HepG2 (cell line): Measurements from ENCODE around the gene ZBTB45. TPM values are rescaled to one million over a fixed set of nuclear protein-coding genes. Genes with fewer than 3 reads are reported as not detected.

Experiments
- ATAC-seq: fragments of 200-7000 bp; cut with Tn5 transposase; 3 replicates; pipeline ENCODE4 v1.9.1; 2020; ENCODE audit warnings: mild to moderate bottlenecking, moderate library complexity
- BruUV-seq: library from RNA; stranded (reverse); fragments of 400-500 nt; replicated peaks from 2 replicates; lab custom pipeline; 2021; lab: Mats Ljungman, UMichigan
- CTCF ChIA-PET: fragments of 300-600 bp; formaldehyde crosslinking; extraction: SDS; loops from one replicate; lab custom pipeline; 2021; ENCODE audit warnings: low total read pairs, inconsistent platforms, low intra/inter-chr PET ratio; lab: Yijun Ruan, JAX
- POLR2A ChIA-PET: fragments of 350-600 bp; sonication (Branson Sonifier 250); formaldehyde crosslinking; loops from one replicate; lab custom pipeline; 2020; ENCODE audit warnings: antibody characterized with exemption, inconsistent platforms; lab: Yijun Ruan, JAX
- DNase-seq: peaks from one replicate; pipeline ENCODE4 v3.0.0-alpha.2; 2015; ENCODE audit warnings: low spot score
- FAIRE-seq: peaks from 3 replicates; lab custom pipeline; 2011; peaks lifted over from hg19 to GRCh38; lab: Jason Lieb, UNC
- H2AFZ ChIP-seq: one replicate; pipeline ENCODE4 v1.6.1; 2011; ENCODE audit warnings: low read length, inconsistent platforms
- H3K27ac ChIP-seq: fragments of 300-600 bp; 3 replicates; pipeline ENCODE4 v1.8.0; 2011; ENCODE audit warnings: mixed run types, mild to moderate bottlenecking, mixed read lengths, low read length, inconsistent platforms; ENCODE audit not compliant: insufficient read depth; ENCODE audit errors: extremely low read length
- H3K27me3 ChIP-seq, 2 experiments: fragments of 200-600 bp in 1 of 2; 2 replicates in 1 of 2; 3 replicates in 1 of 2; pipeline versions ENCODE4 v1.6.0 to v1.8.0; 2011; ENCODE audit warnings: low read length in 2 of 2, mild to moderate bottlenecking in 2 of 2, moderate library complexity in 2 of 2, inconsistent platforms in 1 of 2; ENCODE audit not compliant: insufficient read depth in 2 of 2, control insufficient read depth in 1 of 2
- H3K36me3 ChIP-seq, 2 experiments: fragments of 200-600 bp in 1 of 2; replicated peaks in 1 of 2; 2 replicates in 1 of 2; 3 replicates in 1 of 2; pipeline versions ENCODE4 v1.5.1 to v1.8.0; 2011; ENCODE audit warnings: low read length in 2 of 2, inconsistent platforms in 1 of 2; ENCODE audit not compliant: insufficient read depth in 2 of 2, control insufficient read depth in 1 of 2
- H3K4me1 ChIP-seq: 2 replicates; pipeline ENCODE4 v1.5.1; 2012; ENCODE audit warnings: low read length, inconsistent platforms; ENCODE audit not compliant: insufficient read depth
- H3K4me2 ChIP-seq: 2 replicates; pipeline ENCODE4 v1.6.0; 2011; ENCODE audit warnings: low read depth, low read length, inconsistent platforms
- H3K4me3 ChIP-seq, 3 experiments: fragments of 200-600 bp in 1 of 3; sonication (generic), shearing (Covaris generic) in 1 of 3; replicated peaks in 1 of 3; 2 replicates each; pipeline ENCODE4 v1.5.1; 2011 to 2016; ENCODE audit warnings: low read length in 3 of 3, inconsistent platforms in 2 of 3, low read depth in 2 of 3, mild to moderate bottlenecking in 2 of 3, control low read depth in 1 of 3, mixed read lengths in 1 of 3; ENCODE audit not compliant: insufficient read depth in 1 of 3
- H3K79me2 ChIP-seq: one replicate; pipeline ENCODE4 v1.6.1; 2011; ENCODE audit warnings: low read length, inconsistent platforms; ENCODE audit not compliant: insufficient read depth
- H3K9ac ChIP-seq: 2 replicates; pipeline ENCODE4 v1.6.0; 2011; ENCODE audit warnings: mild to moderate bottlenecking, low read depth, low read length, inconsistent platforms; ENCODE audit not compliant: insufficient read depth
- H3K9me3 ChIP-seq: 2 replicates; pipeline ENCODE4 v1.5.1; 2012; ENCODE audit warnings: mild to moderate bottlenecking, low read length
- H4K20me1 ChIP-seq: 2 replicates; pipeline ENCODE4 v1.6.0; 2011; ENCODE audit warnings: inconsistent platforms, mild to moderate bottlenecking, low read length, moderate library complexity; ENCODE audit not compliant: insufficient read depth
- ARNTL ChIP-seq: sonication (generic); formaldehyde crosslinking; IDR thresholded peaks from 2 replicates; pipeline ENCODE4 v1.4.0; 2020; ENCODE audit warnings: mild to moderate bottlenecking, missing genetic modification reagents
- BORCS8-MEF2B ChIP-seq: sonication (generic); formaldehyde crosslinking; IDR thresholded peaks from 2 replicates; pipeline ENCODE4 v1.8.0; 2022; ENCODE audit warnings: mild to moderate bottlenecking, missing genetic modification reagents
- ETV5 ChIP-seq: IDR thresholded peaks from 2 replicates; pipeline ENCODE4 v1.6.1; 2018; ENCODE audit warnings: missing biosample characterization, missing genetic modification reagents, inconsistent platforms, borderline replicate concordance
- HOXA3 ChIP-seq: sonication (generic); formaldehyde crosslinking; IDR thresholded peaks from 2 replicates; pipeline ENCODE4 v1.5.0; 2020; ENCODE audit warnings: missing genetic modification reagents
- LCORL ChIP-seq, 2 experiments: fragments of 450-650 bp in 1 of 2; sonication (generic) in 1 of 2; formaldehyde crosslinking in 1 of 2; IDR thresholded peaks; 2 replicates each; pipeline versions ENCODE4 v1.5.0 to v1.6.1; 2017 to 2020; ENCODE audit warnings: antibody characterized with exemption in 1 of 2, missing genetic modification reagents in 1 of 2
- MXD3 ChIP-seq: IDR thresholded peaks from 2 replicates; pipeline ENCODE4 v1.6.1; 2016; ENCODE audit warnings: mild to moderate bottlenecking, missing biosample characterization, missing genetic modification reagents
- NFKB2 ChIP-seq: sonication (generic); formaldehyde crosslinking; IDR thresholded peaks from 2 replicates; pipeline ENCODE4 v1.4.0; 2020; ENCODE audit warnings: missing genetic modification reagents, borderline replicate concordance
- NFYB ChIP-seq: sonication (generic); formaldehyde crosslinking; IDR thresholded peaks from 2 replicates; pipeline ENCODE4 v1.4.0; 2020; ENCODE audit warnings: missing genetic modification reagents
- SALL1 ChIP-seq: sonication (generic); formaldehyde crosslinking; IDR thresholded peaks from 2 replicates; pipeline ENCODE4 v1.8.0; 2022; ENCODE audit warnings: mild to moderate bottlenecking, missing genetic modification reagents
- ZBTB33 ChIP-seq: sonication (generic); formaldehyde crosslinking; IDR thresholded peaks from 2 replicates; pipeline ENCODE4 v1.4.0; 2020; ENCODE audit warnings: missing genetic modification reagents
- ZEB1 ChIP-seq: IDR thresholded peaks from 2 replicates; pipeline ENCODE4 v1.6.1; 2012; ENCODE audit warnings: mild to moderate bottlenecking, low read depth, inconsistent platforms; ENCODE audit not compliant: insufficient replicate concordance
- ZFX ChIP-seq: sonication (generic); formaldehyde crosslinking; IDR thresholded peaks from 2 replicates; pipeline ENCODE4 v1.4.0; 2020; ENCODE audit warnings: mild to moderate bottlenecking, low read depth, missing genetic modification reagents, moderate library complexity
- ZNF160 ChIP-seq: sonication (generic); formaldehyde crosslinking; IDR thresholded peaks from 2 replicates; pipeline ENCODE4 v1.8.0; 2022; ENCODE audit warnings: mild to moderate bottlenecking, inconsistent platforms, missing genetic modification reagents
- ZNF281 ChIP-seq: sonication (generic); formaldehyde crosslinking; IDR thresholded peaks from 2 replicates; pipeline ENCODE4 v1.4.0; 2020; ENCODE audit warnings: missing genetic modification reagents, borderline replicate concordance
- ZNF607 ChIP-seq: sonication (generic); formaldehyde crosslinking; IDR thresholded peaks from 2 replicates; pipeline ENCODE4 v1.5.1; 2020; ENCODE audit warnings: missing genetic modification reagents, mild to moderate bottlenecking, borderline replicate concordance
- ZNF776 ChIP-seq: sonication (generic); formaldehyde crosslinking; IDR thresholded peaks from 2 replicates; pipeline ENCODE4 v1.4.0; 2020; ENCODE audit warnings: mild to moderate bottlenecking, missing genetic modification reagents
- WGBS: methylation state at CpG from one replicate; pipeline ENCODE4 v1.1.6; 2017; ENCODE audit warnings: low lambda C conversion rate; 5-methylcytosine and 5-hydroxymethylcytosine counted together
- in situ Hi-C: cut with HindIII; loops from 2 replicates; pipeline ENCODE4 v1.10.0; 2017; ENCODE audit warnings: low pct_unique_long_range_greater_than_20kb; ENCODE audit not compliant: extremely low pct_ligation_motif_present
- intact Hi-C: fragments of 100-400 bp; cut with micrococcal nuclease; formaldehyde crosslinking; loops from one replicate; pipeline ENCODE4 v1.10.0; 2022; ENCODE audit not compliant: unreplicated experiment
- polyA plus RNA-seq, 8 experiments: library from polyadenylated mRNA; depleted of rRNA in 3 of 8; stranded (reverse) in 7 of 8; unstranded in 1 of 8; fragments of >200 nt; fragmentation: Illumina TruSeq in 4 of 8; extraction: Trizol in 4 of 8; gene quantifications; 2 replicates each; pipeline versions ENCODE4 v1.2.1 to v1.2.3, GENCODE V29; 2011 to 2016; ENCODE audit warnings: low read depth in 4 of 8, missing spikeins in 1 of 8, mixed read lengths in 1 of 8; ENCODE audit not compliant: insufficient read depth in 1 of 8
- total RNA-seq, 5 experiments: library from RNA; depleted of rRNA; stranded (reverse); fragments of >200 nt; fragmentation: Illumina TruSeq; extraction: Trizol; gene quantifications; 2 replicates each; pipeline ENCODE4 v1.2.3, GENCODE V29; 2016; ENCODE audit warnings: low read depth in 1 of 5
- TF ChIP-seq, protein P1 (sequence below): IDR thresholded peaks from 2 replicates; pipeline ENCODE4 v1.6.1; 2016; ENCODE audit warnings: missing genetic modification reagents, missing compliant biosample characterization

ZBTB45 gene
- total and polyA plus RNA-seq, 2 of the 13 experiments (the other 11 are each of a cell fraction or from before 2014, with no cell fraction given), result 3.0 to 3.7 TPM

DNA sequence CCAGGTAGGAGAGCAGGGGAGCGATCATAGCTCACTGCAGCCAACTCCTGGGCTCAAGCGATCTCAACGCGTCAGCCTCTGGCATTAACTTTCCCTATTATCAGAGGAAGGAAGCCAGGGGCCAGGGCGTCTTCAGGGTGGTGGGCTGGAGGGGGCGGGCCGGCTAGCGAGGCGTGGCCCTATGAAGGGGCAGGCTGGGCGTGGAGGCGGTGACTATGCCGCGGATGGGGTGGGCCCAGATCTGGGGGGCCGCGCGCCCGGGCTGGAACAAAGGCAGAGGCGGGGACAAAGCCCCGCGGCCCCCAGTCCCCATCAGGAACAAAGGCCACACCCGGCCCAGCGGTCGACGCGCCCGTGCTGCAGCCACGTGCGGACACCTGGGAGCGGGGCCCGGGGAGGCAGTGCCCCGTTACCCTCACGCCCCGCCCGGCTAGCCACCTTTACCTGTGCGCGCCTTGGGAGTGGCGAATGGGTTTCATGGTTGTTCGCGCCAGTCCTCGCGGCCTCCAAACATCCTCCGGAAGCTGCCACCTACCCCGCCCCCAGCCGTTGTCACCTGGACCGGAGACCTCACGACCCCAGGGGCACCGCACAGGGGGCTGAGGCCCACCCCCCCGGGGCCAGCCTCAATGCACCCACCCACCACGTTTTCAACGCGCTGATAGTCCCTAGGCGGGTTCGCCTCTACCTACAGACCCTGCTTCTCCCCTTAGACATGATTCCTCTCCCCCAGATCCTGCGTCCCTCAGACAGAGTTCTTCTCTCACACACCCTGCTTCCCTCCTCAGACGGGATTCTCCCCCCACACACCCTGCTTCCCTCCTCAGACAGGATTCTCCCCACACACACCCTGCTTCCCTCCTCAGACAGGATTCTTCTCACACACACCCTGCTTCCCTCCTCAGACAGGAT lies 18.9 kb upstream of the ZBTB45 start:
- Histone ChIP-seq H3K4me1 (peaks cover 28% of the 10 kb centered on the region), H2AFZ (no peak overlapping the region), H3K27ac (no peak overlapping the region), H3K4me3 (peak overlapping the region; percentile 23 to 57 (median 55); a peak in 5 of 6 replicates), H3K36me3 (no peaks in the 10 kb centered on the region), H3K27me3 (no peaks in the 10 kb centered on the region; a peak in 1 of 5 replicates), H3K4me2 (peak overlapping the region; percentile 76), H4K20me1 (no peaks in the 10 kb centered on the region), H3K9ac (peak overlapping the region; percentile 47; the same call in 1 of the 2 replicates), H3K79me2 (no peaks in the 10 kb centered on the region), H3K9me3 (no peaks in the 10 kb centered on the region)
- POLR2A ChIA-PET, result interaction anchor here (1.2 to 1.6 kb wide), 2 partner anchors 19 to 27 kb away, joined by 3 to 5 read pairs; partner anchors contain the start of genes SLC27A5 and ZBTB45
- DNase-seq, result no peak
- CTCF ChIA-PET, result no interaction called here
- 29% methylated on average over 13 of the region's 55 CpGs for WGBS
- in situ Hi-C loops (no loop called here), intact Hi-C loops (no loop called here)
- BruUV-seq, result no TSS peak
- peak; percentile 72 for ATAC-seq
- no peak for FAIRE-seq
- no peak for TF ChIP-seq ZNF776 (CRISPR knock-in tag)
- TF ChIP-seq ZEB1, result peak; percentile 92
- 0 out of 2 replicates have a peak, but pooled peaks have one; percentile 64 for TF ChIP-seq ZNF160 (CRISPR knock-in tag)
- peak; percentile 10; the same call in 1 of the 2 replicates for TF ChIP-seq SALL1 (CRISPR knock-in tag)
- TF ChIP-seq BORCS8-MEF2B (CRISPR knock-in tag), result peak; percentile 56; the same call in 1 of the 2 replicates
- TF ChIP-seq ZNF607, result no peak
- TF ChIP-seq HOXA3, result peak; percentile 44; the same call in 1 of the 2 replicates
- 0 out of 2 replicates have a peak, but pooled peaks have one; percentile 15 for TF ChIP-seq NFKB2
- no peak for TF ChIP-seq NFYB
- TF ChIP-seq ARNTL (CRISPR knock-in tag), result peak; percentile 66; the same call in 1 of the 2 replicates
- TF ChIP-seq ZNF281 (CRISPR knock-in tag), result peak; percentile 32; the same call in 1 of the 2 replicates
- TF ChIP-seq LCORL (IDR thresholded peaks at IDR 0.05), result no peak
- TF ChIP-seq LCORL (CRISPR knock-in tag; IDR thresholded peaks at IDR 0.05), result peak; percentile 69; the same call in 1 of the 2 replicates
- TF ChIP-seq ZBTB33 (CRISPR knock-in tag), result peak; percentile 20; the same call in 1 of the 2 replicates
- TF ChIP-seq MXD3 (CRISPR knock-in tag), result no peak
- TF ChIP-seq ZFX (CRISPR knock-in tag), result peak; percentile 49
- TF ChIP-seq, protein P1, sequence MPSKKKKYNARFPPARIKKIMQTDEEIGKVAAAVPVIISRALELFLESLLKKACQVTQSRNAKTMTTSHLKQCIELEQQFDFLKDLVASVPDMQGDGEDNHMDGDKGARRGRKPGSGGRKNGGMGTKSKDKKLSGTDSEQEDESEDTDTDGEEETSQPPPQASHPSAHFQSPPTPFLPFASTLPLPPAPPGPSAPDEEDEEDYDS (CRISPR knock-in tag), result no peak
- TF ChIP-seq ETV5 (CRISPR knock-in tag), result peak; percentile 52; the same call in 1 of the 2 replicates
